ENCODE results near the gene PRKN. TPM values are rescaled to one million over a fixed set of nuclear protein-coding genes. Genes with fewer than 3 reads are reported as not detected.
"Not testable (repeated sequence)": the region's sequence is repeated elsewhere in the genome, so short reads cannot be mapped to it uniquely, and the experiment has no call there.

The PRKN gene
- total and polyA plus RNA-seq, 2 experiments from 2014 or later = 2.3 to 3.9 TPM

GRCh38 chr6:161496941-161497340 is 1230.6 kb downstream of the PRKN start:
- Histone ChIP-seq H3K27me3 (no peaks in the 10 kb centered on the region), H3K9me3 (ENCODE audit: low read depth) (no peaks in the 10 kb centered on the region), H3K4me1 (ENCODE audit: insufficient read depth) (no peaks in the 10 kb centered on the region), H3K4me2 (no peak overlapping the region), H3K27ac (no peak overlapping the region), H2AFZ (no peak overlapping the region), H3K36me3 (replicated peaks; ENCODE audit: insufficient read depth, low read depth) (no peaks in the 10 kb centered on the region), H3K79me2 (no peaks in the 10 kb centered on the region), H4K20me1 (ENCODE audit: insufficient read depth, poor library complexity, severe bottlenecking) (no peaks in the 10 kb centered on the region), H3K9me2 (replicated peaks; ENCODE audit: insufficient read depth) (no peaks in the 10 kb centered on the region), H3K4me3 (no peak overlapping the region)
- WGBS (ENCODE audit: low lambda C conversion rate, missing lambda C conversion rate) = 91% methylated on average over 8 of the region's 8 CpGs
- TF ChIP-seq EZH2phosphoT487 (IDR thresholded peaks at IDR 0.05; ENCODE audit: low read depth, severe bottlenecking, unreplicated experiment) (no peak), EZH2 (IDR thresholded peaks at IDR 0.05; ENCODE audit: borderline replicate concordance) (no peak), CTCF (IDR thresholded peaks at IDR 0.05; ENCODE audit: poor library complexity) (no peak)
- DNase-seq (ENCODE audit: low spot score) = no peak

GRCh38 chr6:161496271-161496670 is 1231.3 kb downstream of the PRKN start:
- H3K9me3 ChIP-seq (ENCODE audit: low read depth); H2AFZ ChIP-seq; H3K79me2 ChIP-seq; H3K4me3 ChIP-seq; H3K27ac ChIP-seq; DNase-seq (ENCODE audit: low spot score); H3K4me2 ChIP-seq; H3K9me2 ChIP-seq (replicated peaks; ENCODE audit: insufficient read depth); H4K20me1 ChIP-seq (ENCODE audit: insufficient read depth, poor library complexity, severe bottlenecking); H3K4me1 ChIP-seq (ENCODE audit: insufficient read depth); H3K27me3 ChIP-seq; H3K36me3 ChIP-seq (replicated peaks; ENCODE audit: insufficient read depth, low read depth): not testable (repeated sequence)
- WGBS (ENCODE audit: low lambda C conversion rate, missing lambda C conversion rate) = 94% methylated on average over 4 of the region's 4 CpGs

GRCh38 chr6:161494566-161494965 is 1233.0 kb downstream of the PRKN start:
- WGBS (ENCODE audit: low lambda C conversion rate, missing lambda C conversion rate) = 77% methylated on average over 7 of the region's 7 CpGs

GRCh38 chr6:161493576-161494118 is 1233.9 kb downstream of the PRKN start:
- no peaks in the 10 kb centered on the region for H3K27me3 ChIP-seq
- no peak overlapping the region for H3K4me3 ChIP-seq
- no peak overlapping the region for H2AFZ ChIP-seq
- no peaks in the 10 kb centered on the region for H3K4me1 ChIP-seq (ENCODE audit: insufficient read depth)
- no peak overlapping the region for H3K27ac ChIP-seq
- no peaks in the 10 kb centered on the region for H3K9me2 ChIP-seq (replicated peaks; ENCODE audit: insufficient read depth)
- H4K20me1 ChIP-seq (ENCODE audit: insufficient read depth, poor library complexity, severe bottlenecking) = no peaks in the 10 kb centered on the region
- H3K4me2 ChIP-seq = no peak overlapping the region
- WGBS (ENCODE audit: low lambda C conversion rate, missing lambda C conversion rate) = 60% methylated on average over 13 of the region's 13 CpGs
- no peak for DNase-seq (ENCODE audit: low spot score)
- TF ChIP-seq CTCF (IDR thresholded peaks at IDR 0.05; ENCODE audit: poor library complexity) = no peak
- TF ChIP-seq EZH2 (IDR thresholded peaks at IDR 0.05; ENCODE audit: borderline replicate concordance) = no peak
- no peak for TF ChIP-seq EZH2phosphoT487 (IDR thresholded peaks at IDR 0.05; ENCODE audit: low read depth, severe bottlenecking, unreplicated experiment)
- H3K36me3 ChIP-seq (replicated peaks; ENCODE audit: insufficient read depth, low read depth) = no peaks in the 10 kb centered on the region
- no peaks in the 10 kb centered on the region for H3K9me3 ChIP-seq (ENCODE audit: low read depth)
- no peaks in the 10 kb centered on the region for H3K79me2 ChIP-seq

More at GRCh38 chr6:161494566-161494965, 1233.0 kb downstream of the PRKN start:
- H3K9me2 ChIP-seq (replicated peaks; ENCODE audit: insufficient read depth) = no peaks in the 10 kb centered on the region
- H4K20me1 ChIP-seq (ENCODE audit: insufficient read depth, poor library complexity, severe bottlenecking) = no peaks in the 10 kb centered on the region
- H3K9me3 ChIP-seq (ENCODE audit: low read depth) = no peaks in the 10 kb centered on the region
- no peaks in the 10 kb centered on the region for H3K79me2 ChIP-seq
- no peak overlapping the region for H3K4me2 ChIP-seq
- no peak for DNase-seq (ENCODE audit: low spot score)
- H3K27me3 ChIP-seq = no peaks in the 10 kb centered on the region
- H3K4me1 ChIP-seq (ENCODE audit: insufficient read depth) = no peaks in the 10 kb centered on the region
- no peak for TF ChIP-seq EZH2phosphoT487 (IDR thresholded peaks at IDR 0.05; ENCODE audit: low read depth, severe bottlenecking, unreplicated experiment)
- no peak for TF ChIP-seq EZH2 (IDR thresholded peaks at IDR 0.05; ENCODE audit: borderline replicate concordance)
- TF ChIP-seq CTCF (IDR thresholded peaks at IDR 0.05; ENCODE audit: poor library complexity) = no peak
- no peak overlapping the region for H2AFZ ChIP-seq
- H3K27ac ChIP-seq = no peak overlapping the region
- no peaks in the 10 kb centered on the region for H3K36me3 ChIP-seq (replicated peaks; ENCODE audit: insufficient read depth, low read depth)
- no peak overlapping the region for H3K4me3 ChIP-seq
